ENCODE measurements around the gene TNS3.

Gene TNS3

DNA sequence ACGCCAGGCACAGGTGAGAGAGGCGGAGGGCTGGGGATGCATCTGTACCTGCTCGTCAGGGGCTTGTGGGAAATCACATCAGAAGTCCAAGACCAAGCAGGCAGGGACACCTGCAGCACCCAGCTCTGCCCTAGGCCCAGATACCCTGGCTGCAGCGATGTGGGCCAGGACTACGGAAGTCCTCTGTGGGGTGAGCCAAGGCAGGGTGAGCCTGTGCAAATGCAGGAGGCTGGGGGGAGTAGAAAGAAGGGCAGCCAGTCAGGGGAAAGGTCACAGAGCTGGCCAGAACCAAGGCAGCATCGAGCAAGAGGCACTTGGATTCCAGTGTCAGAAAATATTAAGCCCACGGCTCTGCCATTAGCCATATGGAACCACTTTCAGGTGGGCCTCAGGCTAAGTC is 85.2 kb downstream of the TNS3 start:
- DNase-seq (ENCODE audit: low read depth, low spot score): no peak
- no peak overlapping the region for H3K4me3 ChIP-seq (ENCODE audit: low read depth, low read length)
- in situ Hi-C loops (cut with HindIII; ENCODE audit: low sequenced_read_pairs): no loop called here
- TF ChIP-seq, protein P1, sequence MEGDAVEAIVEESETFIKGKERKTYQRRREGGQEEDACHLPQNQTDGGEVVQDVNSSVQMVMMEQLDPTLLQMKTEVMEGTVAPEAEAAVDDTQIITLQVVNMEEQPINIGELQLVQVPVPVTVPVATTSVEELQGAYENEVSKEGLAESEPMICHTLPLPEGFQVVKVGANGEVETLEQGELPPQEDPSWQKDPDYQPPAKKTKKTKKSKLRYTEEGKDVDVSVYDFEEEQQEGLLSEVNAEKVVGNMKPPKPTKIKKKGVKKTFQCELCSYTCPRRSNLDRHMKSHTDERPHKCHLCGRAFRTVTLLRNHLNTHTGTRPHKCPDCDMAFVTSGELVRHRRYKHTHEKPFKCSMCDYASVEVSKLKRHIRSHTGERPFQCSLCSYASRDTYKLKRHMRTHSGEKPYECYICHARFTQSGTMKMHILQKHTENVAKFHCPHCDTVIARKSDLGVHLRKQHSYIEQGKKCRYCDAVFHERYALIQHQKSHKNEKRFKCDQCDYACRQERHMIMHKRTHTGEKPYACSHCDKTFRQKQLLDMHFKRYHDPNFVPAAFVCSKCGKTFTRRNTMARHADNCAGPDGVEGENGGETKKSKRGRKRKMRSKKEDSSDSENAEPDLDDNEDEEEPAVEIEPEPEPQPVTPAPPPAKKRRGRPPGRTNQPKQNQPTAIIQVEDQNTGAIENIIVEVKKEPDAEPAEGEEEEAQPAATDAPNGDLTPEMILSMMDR (IDR thresholded peaks at IDR 0.05; ENCODE audit: low read depth, low read length): no peak

DNA sequence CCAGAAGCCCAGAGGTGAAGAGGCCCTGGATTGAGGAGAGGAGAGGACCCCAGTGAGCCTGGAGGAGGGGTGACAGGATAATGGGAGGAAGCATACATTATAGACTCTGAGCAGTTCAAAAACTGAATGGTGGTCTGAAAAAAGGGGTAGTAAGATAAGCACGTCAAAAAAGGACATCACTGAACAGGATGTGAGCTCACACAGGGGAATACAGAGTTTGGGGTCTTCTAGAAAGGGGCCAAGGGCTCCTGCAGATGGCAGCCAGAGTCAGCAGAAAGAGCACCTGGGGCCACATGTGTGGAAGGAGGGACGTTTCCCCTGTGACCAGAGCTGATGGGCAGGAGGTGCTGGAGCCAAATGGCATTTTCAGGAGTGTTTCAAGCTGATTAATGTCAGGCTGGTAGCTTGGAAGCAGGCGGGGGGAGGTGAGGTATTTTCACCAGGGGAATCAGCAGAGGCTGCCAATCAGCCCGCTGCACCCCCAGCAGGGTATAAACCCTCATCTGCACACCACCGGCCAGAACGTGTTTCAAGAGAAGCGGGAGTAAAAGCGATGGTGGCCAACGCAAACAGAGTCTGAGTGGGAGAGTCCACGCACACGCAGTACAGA is 85.8 kb downstream of the TNS3 start:
- DNase-seq (ENCODE audit: low read depth, low spot score): no peak
- TF ChIP-seq, protein P1 (IDR thresholded peaks at IDR 0.05; ENCODE audit: low read depth, low read length): no peak
- in situ Hi-C loops (cut with HindIII; ENCODE audit: low sequenced_read_pairs): no loop called here
- H3K4me3 ChIP-seq (ENCODE audit: low read depth, low read length): no peak overlapping the region

DNA sequence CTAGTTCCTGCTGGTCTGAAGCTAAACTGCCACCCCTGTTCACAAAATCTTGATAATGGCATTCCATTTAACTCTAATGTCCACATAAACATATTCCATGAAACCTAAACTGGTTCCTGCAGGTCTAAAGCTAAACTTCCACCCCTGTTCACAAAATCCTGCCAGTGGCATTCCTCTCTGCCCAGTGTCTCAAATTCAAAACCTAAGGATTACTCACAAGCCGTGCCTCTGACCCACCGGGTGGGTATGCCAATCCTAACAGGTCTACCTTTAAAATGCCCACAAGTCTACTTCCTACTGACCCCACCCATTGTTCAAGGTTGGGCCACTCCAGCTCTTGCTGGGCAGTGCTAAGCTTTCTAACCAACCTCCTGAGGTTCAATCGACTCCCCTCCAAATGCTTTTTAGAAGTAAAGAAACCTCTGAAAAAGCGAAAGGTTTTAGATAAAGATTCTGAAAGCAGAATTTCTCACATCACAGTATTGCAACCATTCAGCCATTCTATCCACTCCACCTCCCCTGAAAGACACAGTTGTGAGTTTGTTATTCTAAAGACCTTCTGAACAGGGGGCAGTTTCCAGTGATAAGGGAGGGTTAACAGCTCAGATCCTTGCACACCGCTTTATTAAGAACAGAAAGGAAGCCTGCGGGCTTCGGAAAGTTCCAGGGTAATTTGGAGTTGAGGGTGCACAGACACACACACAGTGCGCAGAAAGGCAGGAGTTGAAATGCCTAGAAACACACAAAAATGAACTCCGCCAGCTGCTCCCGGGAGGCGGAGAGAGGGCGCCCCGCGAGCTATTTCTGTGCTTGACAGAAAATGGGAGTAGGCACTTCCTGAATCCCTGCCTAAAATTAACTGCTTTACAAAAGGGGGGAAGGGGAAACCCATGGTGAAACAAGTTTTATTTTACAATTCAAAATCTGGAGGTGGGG is 87.7 kb downstream of the TNS3 start:
- TF ChIP-seq, protein P1 (IDR thresholded peaks at IDR 0.05; ENCODE audit: low read depth, low read length): no peak
- no peak overlapping the region for H3K4me3 ChIP-seq (ENCODE audit: low read depth, low read length)
- in situ Hi-C loops (cut with HindIII; ENCODE audit: low sequenced_read_pairs): no loop called here
- no peak for DNase-seq (ENCODE audit: low read depth, low spot score)

DNA sequence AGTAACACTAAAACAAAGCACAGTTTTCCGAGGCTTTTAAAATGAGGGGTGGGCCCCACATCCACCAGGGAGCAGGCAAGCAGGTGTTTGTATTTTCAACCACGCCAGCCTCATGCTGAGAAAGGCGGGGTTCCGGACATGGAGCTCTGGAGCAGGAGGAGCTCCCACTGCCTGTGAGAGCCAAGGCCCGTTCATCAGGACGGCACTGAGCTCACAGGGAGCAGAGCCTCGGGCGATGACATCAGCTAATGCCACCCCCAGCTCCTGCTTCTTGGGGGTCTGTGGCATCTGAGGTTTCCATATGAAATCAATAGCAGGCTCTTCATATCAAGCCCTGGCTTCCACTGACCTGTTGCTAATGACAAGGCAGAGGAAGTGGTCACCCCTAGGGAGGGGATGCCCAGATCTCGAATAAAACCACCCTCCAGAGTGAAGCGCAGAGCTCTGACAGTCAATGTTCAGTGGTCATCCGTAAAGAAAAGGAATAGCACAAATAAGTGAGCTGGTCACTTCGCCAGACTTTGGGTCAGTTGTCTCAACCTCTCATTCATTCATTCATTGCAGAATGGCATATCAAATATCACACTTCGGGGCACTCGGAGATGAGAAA is 89.1 kb downstream of the TNS3 start:
- DNase-seq (ENCODE audit: low read depth, low spot score): no peak
- no peak overlapping the region for H3K4me3 ChIP-seq (ENCODE audit: low read depth, low read length)
- TF ChIP-seq, protein P1 (IDR thresholded peaks at IDR 0.05; ENCODE audit: low read depth, low read length): no peak
- in situ Hi-C loops (cut with HindIII; ENCODE audit: low sequenced_read_pairs): no loop called here

DNA sequence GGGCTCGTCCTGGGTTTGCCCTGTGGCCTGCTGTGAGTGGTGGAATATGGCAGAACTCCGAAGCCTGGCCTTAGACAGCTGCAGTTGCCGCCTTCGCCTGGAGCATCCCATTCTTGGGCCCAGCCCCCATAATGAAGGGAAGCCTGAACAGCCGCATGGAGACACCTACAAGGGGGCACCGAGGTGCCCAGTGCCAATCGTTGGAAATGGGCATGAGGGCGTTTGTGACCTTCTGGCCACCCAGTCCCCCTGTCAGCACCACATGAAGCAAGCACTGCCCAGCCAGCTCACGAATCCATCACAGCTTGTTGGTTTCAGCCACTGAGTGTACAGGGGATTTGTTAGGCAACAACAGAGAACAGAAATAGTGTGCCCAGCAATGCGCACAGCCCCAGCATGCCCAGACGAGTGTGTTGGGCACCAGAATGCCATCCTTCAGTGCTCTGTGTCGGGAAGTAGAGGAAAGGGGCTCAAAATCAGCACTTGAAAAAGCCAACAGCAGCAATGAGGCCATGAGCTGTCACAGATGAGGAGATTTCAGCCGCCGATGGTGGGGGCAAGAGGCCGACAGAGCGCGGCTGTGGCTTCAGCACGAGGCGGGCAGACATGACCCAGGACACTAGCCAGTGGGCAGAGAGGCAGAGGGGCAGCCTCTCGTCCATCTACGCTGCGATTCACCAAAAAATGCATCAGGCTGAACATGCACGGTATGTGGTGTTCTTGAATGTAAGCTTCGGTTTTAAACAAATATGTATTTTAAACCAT is 91.2 kb downstream of the TNS3 start:
- DNase-seq (ENCODE audit: low read depth, low spot score): no peak
- in situ Hi-C loops (cut with HindIII; ENCODE audit: low sequenced_read_pairs): no loop called here
- H3K4me3 ChIP-seq (ENCODE audit: low read depth, low read length): no peak overlapping the region
- TF ChIP-seq, protein P1 (IDR thresholded peaks at IDR 0.05; ENCODE audit: low read depth, low read length): no peak

DNA sequence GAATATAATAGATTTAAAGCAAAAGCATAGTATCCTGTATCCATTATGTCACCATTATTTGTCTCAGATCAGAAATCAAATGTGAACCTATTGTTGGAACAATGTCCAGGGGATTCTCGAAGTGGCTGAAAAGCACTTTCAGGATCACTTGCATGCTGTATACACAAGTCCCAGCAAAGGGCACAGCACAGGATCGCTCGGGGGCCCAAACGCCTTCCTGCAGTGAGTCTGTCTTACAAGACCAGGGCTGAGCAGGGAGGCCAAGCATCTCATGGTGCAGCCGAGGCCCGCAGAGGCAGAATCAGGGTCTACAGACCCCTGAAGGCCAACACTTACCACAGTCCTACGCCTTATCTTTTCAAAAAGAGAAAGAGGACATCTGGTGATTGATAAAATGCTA is 92.3 kb downstream of the TNS3 start:
- DNase-seq (ENCODE audit: low read depth, low spot score): no peak
- TF ChIP-seq, protein P1 (IDR thresholded peaks at IDR 0.05; ENCODE audit: low read depth, low read length): no peak
- in situ Hi-C loops (cut with HindIII; ENCODE audit: low sequenced_read_pairs): no loop called here

More for the DNA sequence above, 92.3 kb downstream of the TNS3 start:
- H3K4me3 ChIP-seq (ENCODE audit: low read depth, low read length): no peak overlapping the region
